Breast epithelium (tissue), 3 donors: ENCODE data around the gene CA9.

ENCODE experiments used
- POLR2A ChIP-seq: fragments of 450-650 bp; IDR thresholded peaks from one replicate; pipeline ENCODE4 v1.6.1; 2016; ENCODE audit warnings: antibody characterized with exemption, mild to moderate bottlenecking, moderate library complexity
- TF ChIP-seq, protein P1 (sequence below), 3 donors: fragments of 450-650 bp; IDR thresholded peaks; one replicate each; pipeline ENCODE4 v1.5.1; 2016 to 2017; ENCODE audit warnings: antibody characterized with exemption in 3 of 3, mild to moderate bottlenecking in 3 of 3, moderate library complexity in 3 of 3

DNA sequence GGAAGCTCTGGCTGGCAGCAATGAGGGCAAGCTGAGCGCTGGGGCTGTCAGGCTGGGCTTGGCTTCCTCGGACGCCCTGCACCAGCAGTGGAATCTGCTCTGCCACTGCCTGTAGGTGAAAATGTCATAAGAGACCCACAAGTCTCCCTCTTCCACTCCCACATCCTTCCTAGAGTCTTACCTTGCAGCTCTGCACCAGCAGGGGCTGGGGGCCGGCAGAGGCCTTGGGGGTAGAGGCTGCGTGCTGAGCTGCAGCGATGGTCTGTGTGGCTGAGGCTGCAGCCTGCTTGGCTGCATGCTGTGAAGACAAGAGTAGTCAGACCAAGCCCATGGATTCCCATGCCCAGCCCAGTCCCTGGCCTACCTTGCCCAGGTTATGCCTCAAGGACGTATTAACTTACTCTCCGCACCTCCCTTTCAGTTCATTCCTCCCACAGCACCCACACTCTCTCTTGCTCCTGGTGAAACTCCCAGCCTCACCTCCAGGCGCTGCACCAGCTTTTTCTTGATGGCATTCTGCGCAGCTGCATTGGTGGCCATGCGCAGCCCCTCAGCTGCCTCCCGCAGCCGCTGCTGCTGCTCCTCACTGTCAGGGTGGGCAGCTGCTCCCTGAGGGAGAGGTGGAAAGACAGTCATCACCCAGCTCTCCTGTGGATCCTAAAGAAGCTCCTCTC lies 41.0 kb downstream of the CA9 start:
- TF ChIP-seq POLR2A: no peak
- TF ChIP-seq, protein P1, sequence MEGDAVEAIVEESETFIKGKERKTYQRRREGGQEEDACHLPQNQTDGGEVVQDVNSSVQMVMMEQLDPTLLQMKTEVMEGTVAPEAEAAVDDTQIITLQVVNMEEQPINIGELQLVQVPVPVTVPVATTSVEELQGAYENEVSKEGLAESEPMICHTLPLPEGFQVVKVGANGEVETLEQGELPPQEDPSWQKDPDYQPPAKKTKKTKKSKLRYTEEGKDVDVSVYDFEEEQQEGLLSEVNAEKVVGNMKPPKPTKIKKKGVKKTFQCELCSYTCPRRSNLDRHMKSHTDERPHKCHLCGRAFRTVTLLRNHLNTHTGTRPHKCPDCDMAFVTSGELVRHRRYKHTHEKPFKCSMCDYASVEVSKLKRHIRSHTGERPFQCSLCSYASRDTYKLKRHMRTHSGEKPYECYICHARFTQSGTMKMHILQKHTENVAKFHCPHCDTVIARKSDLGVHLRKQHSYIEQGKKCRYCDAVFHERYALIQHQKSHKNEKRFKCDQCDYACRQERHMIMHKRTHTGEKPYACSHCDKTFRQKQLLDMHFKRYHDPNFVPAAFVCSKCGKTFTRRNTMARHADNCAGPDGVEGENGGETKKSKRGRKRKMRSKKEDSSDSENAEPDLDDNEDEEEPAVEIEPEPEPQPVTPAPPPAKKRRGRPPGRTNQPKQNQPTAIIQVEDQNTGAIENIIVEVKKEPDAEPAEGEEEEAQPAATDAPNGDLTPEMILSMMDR (IDR thresholded peaks at IDR 0.05): no peak
